Lower leg skin (tissue), 4 donors: Measurements from ENCODE around the gene DDX39A. TPM values are rescaled to one million over a fixed set of nuclear protein-coding genes. Genes with fewer than 3 reads are reported as not detected.

Source experiments
- DNase-seq, 2 donors: peaks; one replicate each; pipeline ENCODE4 v3.0.0-alpha.2; 2019; ENCODE audit warnings: low spot score in 2 of 2
- H3K4me3 ChIP-seq: fragments of 200-600 bp; sonication (generic); 2 replicates; pipeline ENCODE4 v1.5.1; 2017; ENCODE audit warnings: mild to moderate bottlenecking, low read depth; ENCODE audit not compliant: poor library complexity, severe bottlenecking
- CTCF ChIP-seq, 3 donors: fragments of 450-650 bp; IDR thresholded peaks; one replicate each; pipeline ENCODE4 v1.5.1; 2016; ENCODE audit warnings: antibody characterized with exemption in 3 of 3, mild to moderate bottlenecking in 3 of 3, moderate library complexity in 2 of 3
- POLR2A ChIP-seq, 2 donors: fragments of 450-650 bp; IDR thresholded peaks; one replicate each; pipeline ENCODE4 v1.6.1; 2016 to 2017; ENCODE audit warnings: antibody characterized with exemption in 2 of 2, mild to moderate bottlenecking in 1 of 2, moderate library complexity in 1 of 2
- WGBS, 2 donors: methylation state at CpG; one replicate each; pipeline ENCODE4 v1.1.5; 2018; 5-methylcytosine and 5-hydroxymethylcytosine counted together
- intact Hi-C: fragments of 100-400 bp; cut with DNase I; formaldehyde crosslinking; loops from one replicate; pipeline ENCODE4 v1.15.0; 2023; ENCODE audit warnings: low total_unique reads
- total RNA-seq, 4 donors: library from RNA; depleted of rRNA; stranded (reverse); fragments of >200 nt; gene quantifications; one replicate each; pipeline ENCODE4 v1.1.0, GENCODE V29; 2016

The DDX39A gene
- total RNA-seq, 4 donors from 2014 or later: 65.7 to 128 (median 76.4) TPM

GRCh38 chr19:14411161-14411937, 7.8 kb downstream of the DDX39A start:
- TF ChIP-seq POLR2A (IDR thresholded peaks at IDR 0.05) (no peak), CTCF (IDR thresholded peaks at IDR 0.05) (no peak)
- intact Hi-C loops: no loop called here
- no peak for DNase-seq
- 85 to 92% methylated on average over 19 of the region's 19 CpGs for WGBS, 2 donors
- no peak overlapping the region for H3K4me3 ChIP-seq

- no peak for DNase-seq
- no peak overlapping the region for H3K4me3 ChIP-seq
- intact Hi-C loops: no loop called here
- 85 to 88% methylated on average over 36 to 42 of the region's 44 CpGs for WGBS, 2 donors
- TF ChIP-seq POLR2A (IDR thresholded peaks at IDR 0.05) (no peak), CTCF (IDR thresholded peaks at IDR 0.05) (no peak)
Measured at GRCh38 chr19:14410091-14411051, 8.8 kb downstream of the DDX39A start.

- DNase-seq: no peak
- intact Hi-C loops: no loop called here
- no peak for TF ChIP-seq CTCF (IDR thresholded peaks at IDR 0.05)
- TF ChIP-seq POLR2A (IDR thresholded peaks at IDR 0.05): no peak
- WGBS, 2 donors: 87 to 91% methylated on average over 36 of the region's 38 CpGs
- H3K4me3 ChIP-seq: no peak overlapping the region
Measured at GRCh38 chr19:14409146-14410023, 9.8 kb downstream of the DDX39A start.

GRCh38 chr19:14408491-14409145, 10.5 kb downstream of the DDX39A start:
- TF ChIP-seq CTCF (IDR thresholded peaks at IDR 0.05): no peak
- no peak for TF ChIP-seq POLR2A (IDR thresholded peaks at IDR 0.05)
- intact Hi-C loops: no loop called here
- no peak for DNase-seq
- no peak overlapping the region for H3K4me3 ChIP-seq
- WGBS, 2 donors: 71 to 81% methylated on average over 16 to 20 of the region's 20 CpGs
